D721Med (cell line): ENCODE measurements around the gene SYT14.
"Not testable (repeated sequence)": the region's sequence is repeated elsewhere in the genome, so short reads cannot be mapped to it uniquely, and the experiment has no call there.

ENCODE experiments used
- DNase-seq: peaks from one replicate; pipeline ENCODE4 v3.0.0; 2011; ENCODE audit warnings: low spot score; ENCODE audit not compliant: insufficient read length
- FAIRE-seq: peaks from 2 replicates; lab custom pipeline; 2011; peaks lifted over from hg19 to GRCh38; lab: Jason Lieb, UNC
- TF ChIP-seq, protein P1 (sequence below): IDR thresholded peaks from 2 replicates; pipeline ENCODE4 v1.5.1; 2012; ENCODE audit warnings: mild to moderate bottlenecking, control low read depth; ENCODE audit not compliant: insufficient read depth; ENCODE audit errors: missing control alignments

Gene SYT14

GRCh38 chr1:209899948-209900347 is 38.1 kb upstream of the SYT14 start:
- FAIRE-seq (no peak), DNase-seq (no peak)
- TF ChIP-seq, protein P1, sequence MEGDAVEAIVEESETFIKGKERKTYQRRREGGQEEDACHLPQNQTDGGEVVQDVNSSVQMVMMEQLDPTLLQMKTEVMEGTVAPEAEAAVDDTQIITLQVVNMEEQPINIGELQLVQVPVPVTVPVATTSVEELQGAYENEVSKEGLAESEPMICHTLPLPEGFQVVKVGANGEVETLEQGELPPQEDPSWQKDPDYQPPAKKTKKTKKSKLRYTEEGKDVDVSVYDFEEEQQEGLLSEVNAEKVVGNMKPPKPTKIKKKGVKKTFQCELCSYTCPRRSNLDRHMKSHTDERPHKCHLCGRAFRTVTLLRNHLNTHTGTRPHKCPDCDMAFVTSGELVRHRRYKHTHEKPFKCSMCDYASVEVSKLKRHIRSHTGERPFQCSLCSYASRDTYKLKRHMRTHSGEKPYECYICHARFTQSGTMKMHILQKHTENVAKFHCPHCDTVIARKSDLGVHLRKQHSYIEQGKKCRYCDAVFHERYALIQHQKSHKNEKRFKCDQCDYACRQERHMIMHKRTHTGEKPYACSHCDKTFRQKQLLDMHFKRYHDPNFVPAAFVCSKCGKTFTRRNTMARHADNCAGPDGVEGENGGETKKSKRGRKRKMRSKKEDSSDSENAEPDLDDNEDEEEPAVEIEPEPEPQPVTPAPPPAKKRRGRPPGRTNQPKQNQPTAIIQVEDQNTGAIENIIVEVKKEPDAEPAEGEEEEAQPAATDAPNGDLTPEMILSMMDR: peak; percentile 72

DNA sequence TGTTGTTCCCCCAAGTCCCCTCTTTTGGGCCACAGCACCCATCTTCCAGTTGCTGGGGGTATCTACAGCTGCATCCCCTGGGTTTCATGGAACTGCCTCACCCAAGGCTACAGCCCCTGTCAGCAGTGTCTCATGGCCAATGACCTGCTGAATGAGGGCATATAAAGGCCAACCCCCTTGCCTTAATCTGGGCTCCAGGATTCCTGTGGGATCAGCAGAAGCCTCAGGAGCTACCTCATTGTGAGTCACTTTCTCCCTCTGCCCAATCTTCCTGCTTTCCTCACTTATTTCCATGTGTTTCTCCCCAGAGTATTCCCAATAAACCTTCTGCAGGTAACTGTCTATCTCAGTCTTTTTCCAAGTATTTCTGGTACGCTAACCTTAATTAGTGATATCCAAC is 37.3 kb upstream of the SYT14 start:
- TF ChIP-seq, protein P1: no peak
- FAIRE-seq: no peak
- DNase-seq: no peak

DNA sequence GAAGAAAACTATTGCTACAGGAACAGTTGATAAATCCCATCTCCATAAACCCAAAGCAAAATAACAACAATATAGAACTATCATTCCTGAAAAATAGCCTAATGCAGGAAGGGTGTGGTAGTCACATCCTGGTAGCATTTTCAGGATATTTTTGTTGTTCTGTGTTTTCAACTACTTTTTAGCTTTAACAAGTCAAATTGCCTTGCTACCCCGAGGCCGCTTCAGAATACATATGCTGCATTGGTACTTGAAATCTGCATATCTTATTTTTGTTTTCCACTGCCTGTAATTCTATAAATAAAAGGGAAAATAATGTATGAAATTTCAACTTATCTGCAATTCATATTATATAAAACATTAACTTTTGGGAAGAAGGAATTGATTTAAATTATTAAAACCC is 36.8 kb upstream of the SYT14 start:
- FAIRE-seq (peak; percentile 11), DNase-seq (no peak)
- TF ChIP-seq, protein P1: no peak

DNA sequence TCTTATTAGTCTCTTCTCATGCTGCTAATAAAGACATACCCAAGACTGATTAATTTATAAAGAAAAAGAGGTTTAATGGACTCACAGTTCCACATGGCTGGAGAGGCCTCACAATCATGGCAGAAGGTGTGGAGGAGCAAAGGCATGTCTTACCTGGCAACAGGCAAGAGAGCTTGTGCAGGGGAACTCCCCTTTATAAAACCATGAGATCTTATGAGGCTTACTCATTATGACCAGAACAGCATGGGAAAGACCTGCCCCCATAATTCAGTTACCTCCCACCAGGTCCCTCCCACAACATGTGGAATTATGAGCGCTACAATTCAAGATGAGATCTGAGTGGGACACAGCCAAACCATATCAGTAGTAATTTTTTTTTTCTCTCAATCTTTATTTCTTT is 33.2 kb upstream of the SYT14 start:
- DNase-seq, FAIRE-seq: not testable (repeated sequence)

DNA sequence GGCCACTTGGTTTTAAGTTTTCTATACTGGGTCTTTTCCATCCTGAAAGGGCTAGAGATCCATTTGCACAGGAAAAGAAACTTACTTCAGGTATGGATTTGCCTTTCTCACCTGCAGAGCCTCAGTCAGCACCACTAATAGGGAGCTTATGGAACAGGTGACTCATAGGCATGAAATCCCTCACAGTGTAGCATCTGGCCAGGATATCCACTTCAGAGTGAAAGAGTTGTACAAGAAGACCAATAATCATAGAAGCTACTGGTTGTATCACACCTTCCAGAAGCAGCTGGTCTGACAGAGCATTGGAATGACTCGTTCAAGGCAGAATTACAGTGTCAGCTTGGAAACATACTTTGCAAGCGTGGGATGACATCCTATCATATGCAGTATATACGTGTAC is 26.3 kb upstream of the SYT14 start:
- TF ChIP-seq, protein P1: no peak
- DNase-seq (no peak), FAIRE-seq (no peak)

DNA sequence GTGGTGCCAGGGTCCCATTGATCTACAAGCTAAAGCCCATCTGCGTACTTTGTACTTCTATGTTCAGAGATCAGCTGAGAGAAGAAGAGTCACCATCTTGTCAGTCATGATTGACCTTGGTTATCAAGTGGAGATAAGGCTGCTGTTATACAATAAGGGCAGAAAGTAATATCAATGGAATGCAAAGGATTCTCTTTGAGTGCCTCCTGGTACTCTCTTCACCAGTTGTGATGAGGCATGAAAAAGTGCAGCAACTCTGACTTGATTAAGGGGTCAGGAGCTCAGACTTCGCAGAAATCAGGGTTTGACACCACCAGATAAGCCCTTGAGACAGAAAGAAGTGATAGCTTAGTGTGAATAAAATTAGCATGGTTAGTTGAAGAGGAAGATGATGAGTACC is 25.7 kb upstream of the SYT14 start:
- FAIRE-seq (no peak), DNase-seq (no peak)
- TF ChIP-seq, protein P1: no peak

- DNase-seq: not testable (repeated sequence)
These were observed 18.4 kb upstream of the SYT14 start for GRCh38 chr1:209919637-209920036.

GRCh38 chr1:209920844-209921243 is 17.2 kb upstream of the SYT14 start:
- TF ChIP-seq, protein P1: no peak

More at GRCh38 chr1:209919637-209920036, 18.4 kb upstream of the SYT14 start:
- peak; percentile 76 for FAIRE-seq

More at GRCh38 chr1:209920844-209921243, 17.2 kb upstream of the SYT14 start:
- FAIRE-seq (no peak), DNase-seq (no peak)
